H9 (cell line): Measurements from ENCODE around the gene ZFP64. TPM values are rescaled to one million over a fixed set of nuclear protein-coding genes. Genes with fewer than 3 reads are reported as not detected.

Experiments used
- DNase-seq: peaks from one replicate; pipeline ENCODE4 v3.0.0-alpha.2; 2017
- H2AFZ ChIP-seq: one replicate; pipeline ENCODE4 v1.6.1; 2013; ENCODE audit warnings: mild to moderate bottlenecking, low read length, control low read depth, moderate library complexity
- H2AK5ac ChIP-seq: 2 replicates; pipeline ENCODE4 v1.6.1; 2013; ENCODE audit warnings: low read length, control low read depth, mixed read lengths; ENCODE audit not compliant: insufficient read length
- H2BK120ac ChIP-seq: one replicate; pipeline ENCODE4 v1.6.1; 2013; ENCODE audit warnings: low read depth, mild to moderate bottlenecking, low read length, control low read depth, inconsistent platforms; ENCODE audit not compliant: poor library complexity, severe bottlenecking
- H2BK12ac ChIP-seq: 2 replicates; pipeline ENCODE4 v1.6.1; 2013; ENCODE audit warnings: low read length, control low read depth, mixed read lengths, low read depth; ENCODE audit not compliant: insufficient read length
- H2BK15ac ChIP-seq: 2 replicates; pipeline ENCODE4 v1.6.1; 2013; ENCODE audit warnings: low read depth, low read length, control low read depth
- H2BK20ac ChIP-seq: one replicate; pipeline ENCODE4 v1.6.1; 2013; ENCODE audit warnings: low read depth, mild to moderate bottlenecking, low read length, control low read depth, inconsistent platforms; ENCODE audit not compliant: poor library complexity, severe bottlenecking
- H2BK5ac ChIP-seq: 2 replicates; pipeline ENCODE4 v1.6.1; 2013; ENCODE audit warnings: low read length, control low read depth, mixed read lengths; ENCODE audit not compliant: insufficient read length
- H3K14ac ChIP-seq: 2 replicates; pipeline ENCODE4 v1.6.1; 2013; ENCODE audit warnings: low read length, control low read depth; ENCODE audit not compliant: insufficient read depth
- H3K18ac ChIP-seq: 2 replicates; pipeline ENCODE4 v1.6.1; 2013; ENCODE audit warnings: low read depth, mild to moderate bottlenecking, mixed read lengths, low read length, control low read depth; ENCODE audit not compliant: insufficient read length
- H3K23ac ChIP-seq: 2 replicates; pipeline ENCODE4 v1.6.1; 2013; ENCODE audit warnings: low read length, control low read depth, mixed read lengths, low read depth; ENCODE audit not compliant: insufficient read length
- H3K23me2 ChIP-seq: 2 replicates; pipeline ENCODE4 v1.6.1; 2013; ENCODE audit warnings: low read depth, mild to moderate bottlenecking, mixed read lengths, low read length, control low read depth; ENCODE audit not compliant: insufficient read length, poor library complexity, severe bottlenecking
- H3K27ac ChIP-seq: 2 replicates; pipeline ENCODE4 v1.5.1; 2013; ENCODE audit warnings: low read length, control low read depth, mixed read lengths, low read depth; ENCODE audit not compliant: insufficient read length
- H3K27me3 ChIP-seq: 2 replicates; pipeline ENCODE4 v1.6.1; 2013; ENCODE audit warnings: low read length, control low read depth, inconsistent platforms; ENCODE audit not compliant: insufficient read depth
- H3K4ac ChIP-seq: 2 replicates; pipeline ENCODE4 v1.6.1; 2013; ENCODE audit warnings: low read depth, mild to moderate bottlenecking, control low read depth, inconsistent platforms, low read length, moderate library complexity
- H3K4me1 ChIP-seq: 2 replicates; pipeline ENCODE4 v1.6.1; 2013; ENCODE audit warnings: low read length, control low read depth, inconsistent platforms; ENCODE audit not compliant: insufficient read depth
- H3K4me2 ChIP-seq: 2 replicates; pipeline ENCODE4 v1.6.1; 2013; ENCODE audit warnings: low read length, control low read depth, mixed read lengths; ENCODE audit not compliant: insufficient read length, insufficient read depth
- H3K56ac ChIP-seq: 2 replicates; pipeline ENCODE4 v1.6.1; 2013; ENCODE audit warnings: low read depth, mild to moderate bottlenecking, mixed read lengths, low read length, control low read depth; ENCODE audit not compliant: insufficient read length
- H3K79me1 ChIP-seq: 2 replicates; pipeline ENCODE4 v1.6.1; 2013; ENCODE audit warnings: low read depth, mild to moderate bottlenecking, moderate library complexity, low read length, control low read depth, inconsistent platforms; ENCODE audit not compliant: insufficient read depth, poor library complexity, severe bottlenecking
- H3K79me2 ChIP-seq: 2 replicates; pipeline ENCODE4 v1.6.1; 2013; ENCODE audit warnings: low read length, control low read depth, inconsistent platforms; ENCODE audit not compliant: insufficient read depth
- H3K9ac ChIP-seq: 2 replicates; pipeline ENCODE4 v1.6.1; 2013; ENCODE audit warnings: low read length, control low read depth, mixed read lengths; ENCODE audit not compliant: insufficient read length; ENCODE audit errors: extremely low read depth
- H3K9me3 ChIP-seq: one replicate; pipeline ENCODE4 v1.6.1; 2013; ENCODE audit warnings: low read depth, low read length, inconsistent platforms; ENCODE audit not compliant: control insufficient read depth
- H3T11ph ChIP-seq: one replicate; pipeline ENCODE4 v1.6.1; 2013; ENCODE audit warnings: mild to moderate bottlenecking, low read length, control low read depth, inconsistent platforms
- H4K20me1 ChIP-seq: one replicate; pipeline ENCODE4 v1.6.1; 2013; ENCODE audit not compliant: control insufficient read depth, insufficient read length, insufficient read depth
- H4K5ac ChIP-seq: 2 replicates; pipeline ENCODE4 v1.6.1; 2013; ENCODE audit warnings: low read depth, mild to moderate bottlenecking, mixed read lengths, low read length, control low read depth; ENCODE audit not compliant: insufficient read length
- H4K8ac ChIP-seq: replicated peaks from 2 replicates; pipeline ENCODE4 v1.6.1; 2013; ENCODE audit warnings: low read length, control low read depth, mixed read lengths, low read depth; ENCODE audit not compliant: insufficient read length
- H4K91ac ChIP-seq: 2 replicates; pipeline ENCODE4 v1.6.1; 2013; ENCODE audit warnings: low read depth, mild to moderate bottlenecking, moderate library complexity, mixed read lengths, low read length, control low read depth; ENCODE audit not compliant: insufficient read length
- H3K27ac Mint-ChIP-seq, 3 experiments: 2 replicates in 2 of 3; 3 replicates in 1 of 3; pipeline ENCODE4 v1.8.0; 2020 to 2021; ENCODE audit warnings: mixed read lengths in 3 of 3, mild to moderate bottlenecking in 1 of 3, moderate library complexity in 1 of 3
- H3K27me3 Mint-ChIP-seq: 2 replicates; pipeline ENCODE4 v1.8.0; 2021; ENCODE audit warnings: low read depth, mild to moderate bottlenecking, moderate library complexity, mixed read lengths
- H3K36me3 Mint-ChIP-seq, 3 experiments: 2 replicates in 2 of 3; 3 replicates in 1 of 3; pipeline ENCODE4 v1.8.0; 2020 to 2021; ENCODE audit warnings: low read depth in 3 of 3, mixed read lengths in 3 of 3; ENCODE audit not compliant: insufficient read depth in 1 of 3
- H3K4me1 Mint-ChIP-seq, 2 experiments: 2 replicates each; pipeline ENCODE4 v1.8.0; 2020; ENCODE audit warnings: mixed read lengths in 2 of 2
- H3K4me3 Mint-ChIP-seq, 2 experiments: 2 replicates in 1 of 2; 3 replicates in 1 of 2; pipeline ENCODE4 v1.8.0; 2020 to 2021; ENCODE audit warnings: mild to moderate bottlenecking in 2 of 2, mixed read lengths in 2 of 2, moderate library complexity in 1 of 2
- H3K9me3 Mint-ChIP-seq, 2 experiments: 2 replicates in 1 of 2; 3 replicates in 1 of 2; pipeline ENCODE4 v1.8.0; 2020; ENCODE audit warnings: mild to moderate bottlenecking in 2 of 2, mixed read lengths in 2 of 2, moderate library complexity in 1 of 2
- CTCF ChIP-seq: fragments of 200-600 bp; sonication (generic); conservative IDR thresholded peaks from 3 replicates; pipeline ENCODE4 v1.8.0; 2021; ENCODE audit warnings: antibody characterized with exemption, mild to moderate bottlenecking
- WGBS: extraction: QIAGEN DNeasy Blood & Tissue Kit; methylation state at CpG from one replicate; pipeline ENCODE4 v1.1.7; 2013; ENCODE audit warnings: missing lambda C conversion rate, low lambda C conversion rate, mixed read lengths; ENCODE audit not compliant: insufficient read length; ENCODE audit errors: extremely low coverage; 5-methylcytosine and 5-hydroxymethylcytosine counted together
- total RNA-seq: library from RNA; stranded (reverse); gene quantifications from 2 replicates; pipeline ENCODE4 v1.2.1, GENCODE V29; 2021

The ZFP64 gene
- total RNA-seq, 1 experiment from 2014 or later: 29.2 TPM

DNA sequence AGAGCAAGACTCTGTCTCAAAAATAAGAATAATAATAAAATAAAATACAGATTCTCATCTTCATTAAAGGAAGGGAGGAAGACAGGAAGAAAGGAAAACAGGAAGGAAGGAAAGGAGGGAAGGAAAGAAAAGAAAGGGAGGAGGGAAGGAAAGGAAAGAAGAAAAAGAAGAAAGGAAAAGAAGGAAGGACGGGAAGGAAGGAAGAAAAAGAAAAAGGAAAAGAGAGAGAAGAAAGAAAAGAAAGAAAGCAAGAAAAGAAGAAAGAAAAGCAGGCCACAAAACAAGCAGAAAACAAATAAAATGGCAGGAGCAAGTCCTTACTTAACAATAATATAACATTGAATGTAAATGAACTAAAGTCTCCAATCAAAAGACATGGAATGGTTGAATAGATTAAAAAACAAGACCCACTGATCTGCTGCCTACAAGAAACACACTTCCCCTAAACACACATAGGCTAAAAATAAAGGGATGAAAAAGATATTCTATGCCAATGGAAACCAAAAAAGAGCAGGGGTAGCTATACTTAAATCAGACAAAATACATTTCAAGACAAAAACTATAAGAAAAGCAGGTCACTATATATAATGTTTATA is 60.4 kb downstream of the ZFP64 start:
- H2AK5ac ChIP-seq: no peak overlapping the region
- Mint-ChIP-seq H3K36me3 (no peaks in the 10 kb centered on the region; a peak in 1 of 7 replicates), H3K4me3 (no peak overlapping the region), H3K9me3 (peaks cover 3 to 4% of the 10 kb centered on the region in 2 experiments; a peak in 2 of 5 replicates), H3K4me1 (no peaks in the 10 kb centered on the region), H3K27me3 (no peaks in the 10 kb centered on the region), H3K27ac (no peak overlapping the region)
- no peak overlapping the region for H4K5ac ChIP-seq
- H3K27ac ChIP-seq: no peak overlapping the region
- H2BK5ac ChIP-seq: no peak overlapping the region
- no peak overlapping the region for H2BK120ac ChIP-seq
- no peak overlapping the region for H2BK12ac ChIP-seq
- H2BK20ac ChIP-seq: no peak overlapping the region
- no peak overlapping the region for H2BK15ac ChIP-seq
- H3K4me1 ChIP-seq: no peaks in the 10 kb centered on the region
- DNase-seq: no peak
- H3K23ac ChIP-seq: no peak overlapping the region
- H3K9me3 ChIP-seq: no peaks in the 10 kb centered on the region
- H3K9ac ChIP-seq: no peak overlapping the region
- H3K56ac ChIP-seq: no peak overlapping the region
- no peaks in the 10 kb centered on the region for H3K79me2 ChIP-seq
- no peak overlapping the region for H3T11ph ChIP-seq
- H3K14ac ChIP-seq: no peak overlapping the region
- no peak overlapping the region for H3K4ac ChIP-seq
- no peak overlapping the region for H4K8ac ChIP-seq
- no peaks in the 10 kb centered on the region for H3K23me2 ChIP-seq
- no CpG with 5 or more reads among the region's 1 CpG for WGBS
- TF ChIP-seq CTCF: no peak
- H4K91ac ChIP-seq: no peak overlapping the region
- no peaks in the 10 kb centered on the region for H4K20me1 ChIP-seq
- no peaks in the 10 kb centered on the region for H3K79me1 ChIP-seq
- H3K18ac ChIP-seq: no peak overlapping the region
- no peak overlapping the region for H3K4me2 ChIP-seq
- H3K27me3 ChIP-seq: no peaks in the 10 kb centered on the region
- H2AFZ ChIP-seq: no peak overlapping the region
